Keratinocyte (primary cell): ENCODE results near the gene TNS1. TPM values are rescaled to one million over a fixed set of nuclear protein-coding genes. Genes with fewer than 3 reads are reported as not detected.

Experiments used
- DNase-seq: peaks from one replicate; pipeline ENCODE4 v3.0.0-alpha.2; 2011; ENCODE audit warnings: low read depth, missing footprints, low spot score
- FAIRE-seq: peaks from 2 replicates; lab custom pipeline; 2011; peaks lifted over from hg19 to GRCh38; lab: Jason Lieb, UNC
- H2AFZ ChIP-seq: 2 replicates; pipeline ENCODE4 v1.6.0; 2012; ENCODE audit warnings: low read length, control low read depth, inconsistent platforms; ENCODE audit not compliant: control insufficient read depth
- H3K27ac ChIP-seq: 2 replicates; pipeline ENCODE4 v1.5.1; 2011; ENCODE audit warnings: low read length; ENCODE audit not compliant: control insufficient read depth, insufficient read depth
- H3K27me3 ChIP-seq: 3 replicates; pipeline ENCODE4 v1.6.0; 2011; ENCODE audit warnings: low read length; ENCODE audit not compliant: control insufficient read depth, insufficient read depth; ENCODE audit errors: extremely low read depth
- H3K36me3 ChIP-seq, 2 experiments: 2 replicates in 1 of 2; 3 replicates in 1 of 2; pipeline ENCODE4 v1.5.1; 2011; ENCODE audit warnings: low read length in 2 of 2, mild to moderate bottlenecking in 1 of 2; ENCODE audit not compliant: control insufficient read depth in 2 of 2, insufficient read depth in 2 of 2; ENCODE audit errors: extremely low read depth in 1 of 2
- H3K4me1 ChIP-seq: 3 replicates; pipeline ENCODE4 v1.5.1; 2011; ENCODE audit warnings: low read length; ENCODE audit not compliant: control insufficient read depth, insufficient read depth; ENCODE audit errors: extremely low read depth
- H3K4me2 ChIP-seq: 3 replicates; pipeline ENCODE4 v1.6.0; 2011; ENCODE audit warnings: low read depth, low read length; ENCODE audit not compliant: control insufficient read depth, insufficient read depth; ENCODE audit errors: extremely low read depth
- H3K4me3 ChIP-seq, 3 experiments: fragments of 200-600 bp in 1 of 3; sonication (generic) in 1 of 3; 2 replicates in 2 of 3; 3 replicates in 1 of 3; pipeline ENCODE4 v1.5.1; 2011 to 2016; ENCODE audit warnings: low read length in 3 of 3, mild to moderate bottlenecking in 3 of 3, control low read depth in 2 of 3, inconsistent platforms in 1 of 3, low read depth in 1 of 3, mixed read lengths in 1 of 3, mixed run types in 1 of 3, moderate library complexity in 1 of 3; ENCODE audit not compliant: control insufficient read depth in 2 of 3, insufficient read depth in 2 of 3; ENCODE audit errors: extremely low read depth in 1 of 3
- H3K79me2 ChIP-seq: 2 replicates; pipeline ENCODE4 v1.6.0; 2012; ENCODE audit warnings: low read length; ENCODE audit not compliant: control insufficient read depth, insufficient read depth
- H3K9ac ChIP-seq: 3 replicates; pipeline ENCODE4 v1.6.0; 2011; ENCODE audit warnings: low read length; ENCODE audit not compliant: control insufficient read depth, insufficient read depth; ENCODE audit errors: extremely low read depth
- H3K9me1 ChIP-seq: 3 replicates; pipeline ENCODE4 v1.6.0; 2011; ENCODE audit warnings: low read length; ENCODE audit not compliant: control insufficient read depth, insufficient read depth; ENCODE audit errors: extremely low read depth
- H3K9me3 ChIP-seq: 2 replicates; pipeline ENCODE4 v1.5.1; 2012; ENCODE audit warnings: low read depth, low read length; ENCODE audit not compliant: control insufficient read depth
- H4K20me1 ChIP-seq: 3 replicates; pipeline ENCODE4 v1.6.0; 2011; ENCODE audit warnings: low read length; ENCODE audit not compliant: control insufficient read depth, insufficient read depth; ENCODE audit errors: extremely low read depth
- EZH2 ChIP-seq: IDR thresholded peaks from one replicate; pipeline ENCODE4 v1.6.1; 2012; ENCODE audit warnings: inconsistent platforms, mild to moderate bottlenecking, low read length, moderate library complexity
- dilution Hi-C: fragments of 300-500 bp; cut with MboI; formaldehyde crosslinking; loops from one replicate; pipeline ENCODE4 v1.7.0; 2020; ENCODE audit warnings: low sequenced_read_pairs; ENCODE audit not compliant: extremely low pct_ligation_motif_present
- polyA plus RNA-seq, 5 experiments: library from polyadenylated mRNA; depleted of rRNA in 3 of 5; stranded (reverse) in 3 of 5; stranded (forward) in 1 of 5; unstranded in 1 of 5; fragments of >200 nt; gene quantifications; 1 replicate in 1 of 5; 2 replicates in 3 of 5; 3 replicates in 1 of 5; pipeline versions ENCODE4 v1.2.1 to v1.2.3, GENCODE V29; 2011 to 2012; ENCODE audit warnings: missing spikeins in 2 of 5, low read depth in 1 of 5, low replicate concordance in 1 of 5
- TF ChIP-seq, protein P1 (sequence below), 3 experiments: IDR thresholded peaks in 1 of 3; conservative IDR thresholded peaks in 1 of 3; optimal IDR thresholded peaks in 1 of 3; 2 replicates in 2 of 3; 3 replicates in 1 of 3; pipeline versions ENCODE3 to v1.5.1; 2011; ENCODE audit warnings: low read length in 3 of 3, mild to moderate bottlenecking in 3 of 3, moderate library complexity in 2 of 3, control low read depth in 1 of 3, inconsistent platforms in 1 of 3; ENCODE audit not compliant: insufficient read depth in 2 of 3; ENCODE audit errors: extremely low read depth in 1 of 3

The TNS1 gene
- polyA plus RNA-seq, 1 donor (not counting 4 experiments of a cell fraction or from before 2014, with no cell fraction given), result 2.5 TPM

DNA sequence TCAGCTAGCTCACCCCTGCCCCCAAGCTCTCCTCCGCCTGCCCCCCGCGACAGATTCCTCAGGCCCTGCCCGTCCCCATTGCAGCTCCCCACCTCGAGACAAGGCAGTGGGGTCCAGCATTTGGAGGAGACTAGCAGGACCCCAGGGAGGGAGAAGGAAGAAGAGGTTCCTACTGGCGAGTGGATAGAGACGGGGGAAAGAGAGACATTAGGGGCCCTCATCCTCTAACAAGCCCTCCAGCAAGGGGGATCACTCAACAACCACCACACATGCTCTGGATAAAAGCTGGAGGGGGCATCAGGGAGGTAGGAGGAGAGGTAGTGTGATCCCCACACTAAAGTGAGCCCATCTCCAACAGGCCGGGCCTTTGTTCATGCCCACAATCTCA, 8.9 kb upstream of the TNS1 start:
- Histone ChIP-seq H2AFZ (no peak overlapping the region), H3K36me3 (no peaks in the 10 kb centered on the region), H3K9ac (no peak overlapping the region), H3K27me3 (peaks cover 58% of the 10 kb centered on the region), H3K9me3 (no peaks in the 10 kb centered on the region), H3K27ac (no peak overlapping the region), H3K4me3 (no peak overlapping the region), H4K20me1 (no peaks in the 10 kb centered on the region), H3K4me2 (no peak overlapping the region), H3K4me1 (peaks cover 11% of the 10 kb centered on the region), H3K9me1 (no peaks in the 10 kb centered on the region), H3K79me2 (no peaks in the 10 kb centered on the region)
- FAIRE-seq, result no peak
- no peak for DNase-seq
- TF ChIP-seq EZH2, result no peak
- TF ChIP-seq, protein P1, sequence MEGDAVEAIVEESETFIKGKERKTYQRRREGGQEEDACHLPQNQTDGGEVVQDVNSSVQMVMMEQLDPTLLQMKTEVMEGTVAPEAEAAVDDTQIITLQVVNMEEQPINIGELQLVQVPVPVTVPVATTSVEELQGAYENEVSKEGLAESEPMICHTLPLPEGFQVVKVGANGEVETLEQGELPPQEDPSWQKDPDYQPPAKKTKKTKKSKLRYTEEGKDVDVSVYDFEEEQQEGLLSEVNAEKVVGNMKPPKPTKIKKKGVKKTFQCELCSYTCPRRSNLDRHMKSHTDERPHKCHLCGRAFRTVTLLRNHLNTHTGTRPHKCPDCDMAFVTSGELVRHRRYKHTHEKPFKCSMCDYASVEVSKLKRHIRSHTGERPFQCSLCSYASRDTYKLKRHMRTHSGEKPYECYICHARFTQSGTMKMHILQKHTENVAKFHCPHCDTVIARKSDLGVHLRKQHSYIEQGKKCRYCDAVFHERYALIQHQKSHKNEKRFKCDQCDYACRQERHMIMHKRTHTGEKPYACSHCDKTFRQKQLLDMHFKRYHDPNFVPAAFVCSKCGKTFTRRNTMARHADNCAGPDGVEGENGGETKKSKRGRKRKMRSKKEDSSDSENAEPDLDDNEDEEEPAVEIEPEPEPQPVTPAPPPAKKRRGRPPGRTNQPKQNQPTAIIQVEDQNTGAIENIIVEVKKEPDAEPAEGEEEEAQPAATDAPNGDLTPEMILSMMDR (optimal IDR thresholded peaks at IDR 0.05 in 1 of 3, IDR thresholded peaks at IDR 0.05 in 1 of 3, conservative IDR thresholded peaks at IDR 0.05 in 1 of 3; ENCODE audit: extremely low read depth in 1 of 3, insufficient read depth in 2 of 3, low read length in 3 of 3), result no peak
- dilution Hi-C loops, result no loop called here

DNA sequence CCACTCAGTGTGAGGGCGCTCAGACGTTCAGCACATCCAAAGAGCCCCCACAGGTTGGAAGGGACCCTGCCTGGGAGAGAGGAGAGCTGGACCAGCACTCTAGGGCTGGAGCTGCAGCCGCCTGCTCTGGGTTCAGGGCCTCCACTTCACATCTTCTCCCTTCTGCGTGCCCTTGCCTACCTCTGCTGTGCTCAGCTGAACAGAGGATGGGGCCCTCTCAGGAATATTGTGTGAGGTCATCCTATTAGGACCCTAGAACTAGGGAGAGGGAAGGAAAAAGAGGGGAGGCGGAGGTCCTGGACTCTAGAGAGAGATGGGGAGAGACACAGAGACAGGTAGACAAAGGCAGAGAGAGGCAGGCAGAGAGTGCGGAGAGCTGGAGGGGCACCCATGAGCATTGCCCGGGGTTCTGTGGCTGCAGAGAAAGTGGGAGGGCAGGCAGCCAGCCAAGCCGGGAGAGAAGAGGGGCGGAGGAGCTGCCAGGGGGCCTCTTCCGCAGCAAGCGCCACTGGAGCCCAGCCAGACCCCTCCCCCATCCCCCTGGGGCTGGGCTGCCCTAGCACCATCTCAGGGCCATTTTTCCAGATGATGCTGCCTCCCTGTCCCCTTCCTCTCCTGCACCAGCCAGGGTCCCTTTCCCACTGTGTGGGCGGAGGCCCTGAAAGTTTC, 8.3 kb upstream of the TNS1 start:
- no peaks in the 10 kb centered on the region for H3K9me1 ChIP-seq
- H3K79me2 ChIP-seq, result no peaks in the 10 kb centered on the region
- H3K4me3 ChIP-seq, result peak overlapping the region in 2 of 3 experiments; percentile 67 to 77
- H3K4me2 ChIP-seq, result peak overlapping the region; percentile 74
- H3K36me3 ChIP-seq, result no peaks in the 10 kb centered on the region
- no peak overlapping the region for H3K9ac ChIP-seq
- TF ChIP-seq EZH2, result no peak
- TF ChIP-seq, protein P1 (optimal IDR thresholded peaks at IDR 0.05 in 1 of 3, IDR thresholded peaks at IDR 0.05 in 1 of 3, conservative IDR thresholded peaks at IDR 0.05 in 1 of 3; ENCODE audit: extremely low read depth in 1 of 3, insufficient read depth in 2 of 3, low read length in 3 of 3), result no peak
- no peaks in the 10 kb centered on the region for H4K20me1 ChIP-seq
- peaks cover 54% of the 10 kb centered on the region for H3K27me3 ChIP-seq
- H3K4me1 ChIP-seq, result peaks cover 16% of the 10 kb centered on the region
- no peak for FAIRE-seq
- H3K9me3 ChIP-seq, result no peaks in the 10 kb centered on the region
- H2AFZ ChIP-seq, result peak overlapping the region; percentile 43
- H3K27ac ChIP-seq, result no peak overlapping the region
- dilution Hi-C loops, result no loop called here
- DNase-seq, result no peak
